ENCODE data around the gene PPP1R36.

GRCh38 chr14:64504897-64505794 lies 44.6 kb upstream of the PPP1R36 start:
- TF ChIP-seq CTCF (IDR thresholded peaks at IDR 0.05) (no peak), POLR2A (IDR thresholded peaks at IDR 0.05) (peak in 1 of 3 donors; percentile 29)

Data from body of pancreas (tissue), 4 donors.